Stimulated activated CD8-positive, alpha-beta memory T cell treated with anti-CD3 and anti-CD28 coated beads, Interleukin-12 subunit alpha, Interleukin-12 subunit beta, amount 100 ng/mL, for 4 hours (primary cell): ENCODE data around the gene AIFM2.
"Not testable (repeated sequence)": the region's sequence is repeated elsewhere in the genome, so short reads cannot be mapped to it uniquely, and the experiment has no call there.

Source experiments
- DNase-seq: peaks from one replicate; pipeline ENCODE4 v3.0.0-alpha.2; 2020; ENCODE audit warnings: low read depth

AIFM2 gene

DNA sequence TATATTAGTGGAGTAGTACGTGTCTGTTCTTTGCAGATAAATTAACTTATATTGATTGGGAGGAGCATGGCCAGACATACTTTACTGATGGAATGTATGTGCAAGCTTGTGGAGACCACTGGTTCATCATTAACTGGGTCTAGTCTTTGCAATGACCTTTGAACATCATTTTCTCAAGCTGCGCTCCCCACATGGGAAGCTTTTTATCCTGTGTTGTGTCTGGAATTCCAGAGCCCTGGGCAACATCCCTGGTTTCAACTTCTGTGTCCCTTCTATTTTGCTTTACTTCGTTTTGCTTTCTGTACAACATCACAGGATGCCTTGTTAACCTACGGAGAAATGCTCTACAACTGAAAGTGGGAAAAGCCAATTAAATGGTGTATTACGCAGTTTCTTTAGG, 41.7 kb downstream of the AIFM2 start:
- no peak for DNase-seq

DNA sequence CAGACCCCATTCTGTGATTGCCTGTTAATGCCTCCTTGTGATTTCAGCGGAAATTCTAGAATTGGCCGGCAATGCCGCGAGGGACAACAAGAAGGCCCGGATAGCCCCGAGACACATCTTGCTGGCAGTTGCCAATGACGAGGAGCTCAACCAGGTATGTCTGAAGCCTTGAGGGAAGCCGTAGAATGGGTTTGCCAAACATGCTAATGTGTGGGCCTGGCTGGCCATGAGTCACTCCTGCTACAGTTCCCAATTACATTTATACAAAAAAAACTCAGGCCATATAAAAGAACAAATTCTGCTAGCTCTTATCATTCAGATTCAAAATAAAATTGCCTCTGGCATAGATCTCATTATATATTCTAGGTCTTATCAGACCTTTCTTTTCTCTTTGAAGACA, 42.6 kb downstream of the AIFM2 start:
- no peak for DNase-seq

DNA sequence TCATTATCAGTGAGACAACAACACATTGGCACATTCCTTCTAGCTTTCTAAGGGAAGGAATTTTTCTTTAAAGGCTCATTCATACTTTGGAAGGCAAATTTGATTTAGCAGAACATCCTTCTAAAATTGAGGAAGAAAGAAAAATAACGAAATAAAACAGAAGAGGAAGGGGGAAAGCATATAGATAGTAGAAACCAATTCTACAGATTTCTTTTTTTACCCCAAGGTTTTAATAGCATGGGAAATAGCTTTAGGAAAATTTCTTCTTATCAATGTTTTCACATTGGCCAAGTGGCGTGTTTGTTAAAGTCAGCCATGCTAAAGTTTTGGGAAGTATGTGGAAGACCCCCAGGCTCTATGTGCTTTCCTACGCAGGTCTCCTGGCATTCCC, 44.3 kb downstream of the AIFM2 start:
- DNase-seq = no peak

DNA sequence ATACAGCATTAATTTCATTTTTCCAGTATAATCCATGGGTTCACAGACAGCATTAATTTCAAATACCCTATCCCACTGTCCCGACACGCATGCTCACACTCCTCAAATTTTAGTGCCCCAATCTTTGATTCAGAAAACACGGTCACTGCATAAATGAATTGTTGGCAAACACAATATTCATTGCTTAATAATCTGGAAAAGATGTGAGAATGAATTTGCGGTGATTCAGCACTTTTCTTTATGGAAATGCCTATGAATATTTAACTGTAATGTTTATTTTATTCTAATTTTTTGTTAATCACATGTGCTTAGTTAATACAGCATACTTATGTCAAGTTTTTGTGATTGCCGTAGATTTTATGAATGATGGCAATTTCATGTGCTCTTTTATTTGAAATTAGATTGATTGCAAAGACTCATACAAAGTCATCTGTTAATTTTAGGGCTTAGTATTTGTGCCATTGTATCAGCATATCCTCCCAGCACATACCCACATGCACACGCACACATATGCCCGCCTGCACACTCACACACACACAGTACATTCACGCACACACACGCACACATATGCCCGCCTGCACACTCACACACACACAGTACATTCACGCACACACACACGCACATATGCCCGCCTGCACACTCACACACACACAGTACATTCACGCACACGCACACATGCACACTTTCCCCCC, 44.9 kb downstream of the AIFM2 start:
- no peak for DNase-seq

DNA sequence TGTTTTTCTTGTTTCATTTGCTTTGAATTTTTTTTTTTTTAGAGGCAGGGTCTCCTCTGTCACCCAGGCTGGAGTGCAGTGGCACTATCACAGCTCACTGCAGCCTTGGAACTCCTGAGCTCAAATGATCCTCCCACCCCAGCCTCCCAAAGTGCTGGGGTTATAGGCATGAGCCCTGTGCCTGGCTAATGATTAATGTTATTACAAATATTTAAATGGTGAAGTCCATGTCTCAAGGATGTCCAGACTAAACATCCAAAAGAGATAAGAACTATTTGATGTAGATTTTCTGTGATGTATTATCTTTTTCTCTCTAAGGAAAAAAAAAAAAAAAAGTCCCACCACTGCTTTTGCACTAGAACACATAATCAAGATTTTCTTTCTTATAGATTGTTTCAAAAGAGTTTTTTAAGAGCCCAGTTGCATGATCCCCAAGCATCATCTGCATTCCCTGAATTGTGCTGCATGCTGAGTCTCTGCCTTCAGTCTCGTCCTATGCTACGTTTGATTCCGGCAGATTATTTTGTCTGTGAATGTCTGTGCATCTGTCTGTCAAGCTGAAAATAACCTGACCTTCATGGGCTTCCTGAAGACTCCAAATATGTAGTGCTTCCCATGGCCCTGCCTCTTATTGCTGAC, 46.5 kb downstream of the AIFM2 start:
- no peak for DNase-seq

DNA sequence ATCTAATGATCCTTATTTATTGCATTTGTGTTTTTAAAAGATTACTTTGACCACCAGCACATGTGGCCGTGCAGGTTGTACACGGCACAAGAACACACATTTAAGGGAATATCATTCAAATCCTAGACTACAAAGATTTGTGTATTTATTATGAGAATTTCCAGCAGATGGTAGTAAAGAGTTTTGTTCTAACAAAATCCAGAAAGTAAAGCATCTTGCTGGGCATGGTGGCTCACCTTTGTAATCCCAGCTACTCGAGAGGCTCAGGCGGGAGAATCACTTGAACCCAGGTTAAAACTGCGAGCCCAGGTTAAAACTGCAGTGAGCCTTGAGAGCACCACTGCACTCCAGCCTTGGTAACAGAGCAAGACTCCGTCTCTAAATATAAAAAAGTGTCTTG, 48.4 kb downstream of the AIFM2 start:
- DNase-seq = no peak

DNA sequence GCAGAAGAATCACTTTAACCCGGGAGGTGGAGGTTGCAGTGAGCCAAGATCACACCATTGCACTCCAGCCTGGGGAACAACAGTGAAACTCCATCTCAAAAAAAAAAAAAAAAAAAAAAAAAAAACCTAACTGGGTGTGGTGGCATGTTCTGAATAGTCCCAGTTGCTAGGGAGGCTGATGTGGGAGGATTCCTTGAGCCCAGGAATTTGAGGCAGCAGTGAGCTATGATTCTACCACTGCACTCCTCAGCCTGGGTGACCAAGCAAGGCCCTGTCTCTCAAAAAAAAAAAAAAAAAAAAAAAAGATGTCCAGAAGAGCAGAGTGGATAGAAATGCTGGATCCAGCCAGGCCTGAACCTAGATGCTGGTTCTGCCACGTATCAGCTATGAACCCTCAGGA, 51.8 kb downstream of the AIFM2 start:
- DNase-seq = not testable (repeated sequence)

DNA sequence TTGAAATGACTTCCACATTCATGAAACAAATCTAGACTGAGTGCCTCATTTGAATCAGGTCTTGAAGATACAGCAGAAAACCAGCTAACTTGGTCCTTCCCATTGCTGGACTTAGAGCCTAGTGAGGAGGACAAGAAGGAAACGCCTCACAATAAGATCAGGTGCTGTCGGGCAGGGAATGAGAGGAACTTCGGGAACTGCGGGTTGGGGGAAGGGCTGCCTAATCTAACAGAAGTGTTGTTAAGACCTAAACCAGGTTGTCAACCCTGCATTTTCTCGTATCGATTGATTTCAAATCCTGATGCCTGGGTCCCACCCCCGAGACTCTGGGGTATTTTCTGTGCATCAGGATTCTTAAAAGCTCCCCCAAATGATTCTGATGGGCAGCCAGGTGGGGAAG, 53.7 kb downstream of the AIFM2 start:
- DNase-seq = no peak

DNA sequence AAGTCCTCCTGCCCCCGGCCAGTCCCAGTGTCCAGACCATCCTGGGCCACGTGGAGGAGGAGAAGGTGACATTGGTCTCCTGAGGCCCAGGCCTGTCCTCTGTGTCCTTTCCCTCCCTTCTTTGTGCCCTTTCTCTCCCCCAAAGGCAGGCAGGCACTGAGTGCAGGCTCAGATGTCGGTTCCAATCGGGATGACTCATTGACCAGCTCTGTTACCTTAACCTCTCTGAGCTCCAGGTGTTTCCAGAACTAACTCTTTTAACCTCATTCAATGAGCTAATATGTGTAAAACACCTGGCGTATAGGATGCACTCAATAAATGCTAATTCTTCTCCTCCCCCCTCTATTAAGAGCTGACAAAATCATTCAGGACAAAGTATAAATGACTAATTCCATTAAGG, 54.3 kb downstream of the AIFM2 start:
- DNase-seq = no peak

DNA sequence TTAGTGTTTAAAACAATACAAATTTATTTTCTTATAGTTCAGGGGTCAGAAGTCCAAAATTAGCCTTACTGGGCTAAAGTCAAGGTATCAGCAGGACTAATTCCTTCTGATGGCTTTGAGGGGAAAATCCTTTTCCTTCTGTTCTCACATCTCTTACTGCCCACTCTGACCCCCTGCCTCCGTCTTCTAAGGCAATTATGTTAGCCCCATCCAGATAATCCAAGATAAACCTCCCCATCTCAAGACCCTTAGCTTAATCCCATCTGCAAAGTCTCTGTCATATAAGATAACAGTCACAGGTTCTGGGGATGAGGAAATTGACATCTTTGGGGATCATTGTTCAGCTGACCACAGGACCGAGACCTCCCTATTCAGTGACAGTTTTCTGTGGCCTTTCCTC, 57.7 kb downstream of the AIFM2 start:
- no peak for DNase-seq

DNA sequence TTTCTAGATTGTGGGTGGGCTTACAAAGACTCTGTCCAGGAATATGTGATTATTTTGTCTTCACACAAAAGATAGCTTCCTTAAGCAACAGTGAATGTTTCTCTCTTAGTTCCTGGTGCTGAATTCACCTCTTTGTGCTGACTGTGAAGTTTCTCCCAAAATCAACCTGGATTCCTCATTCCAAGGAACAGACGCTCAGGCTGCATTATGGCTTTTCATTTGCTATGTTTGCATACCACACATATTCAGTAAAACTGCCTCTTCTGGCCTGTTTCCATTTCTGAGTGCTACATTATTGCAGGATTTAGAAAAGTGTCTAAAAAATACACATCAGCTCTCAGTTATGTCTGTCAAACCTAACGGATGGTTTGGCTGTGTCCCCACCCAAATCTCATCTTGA, 58.5 kb downstream of the AIFM2 start:
- DNase-seq = no peak

DNA sequence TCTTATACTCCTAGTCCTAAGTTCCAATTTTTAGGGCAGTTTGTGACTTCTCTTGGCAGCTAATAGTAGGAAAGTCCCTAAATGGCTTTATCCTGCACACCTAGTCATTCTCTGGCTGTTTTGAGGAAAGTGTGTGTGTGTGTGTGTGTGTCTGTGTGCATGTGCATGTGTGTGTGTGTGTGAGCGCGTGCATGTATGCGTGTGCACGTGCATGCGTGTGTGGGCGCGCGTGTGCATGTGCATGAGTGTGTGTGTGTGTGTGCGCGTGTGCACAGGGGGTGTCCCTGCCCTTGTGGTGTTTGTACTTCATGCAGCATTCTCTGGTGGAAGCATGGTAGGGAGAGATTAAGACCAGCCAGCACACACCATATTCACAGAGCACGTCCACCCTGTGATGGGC, 61.8 kb downstream of the AIFM2 start:
- DNase-seq = no peak

DNA sequence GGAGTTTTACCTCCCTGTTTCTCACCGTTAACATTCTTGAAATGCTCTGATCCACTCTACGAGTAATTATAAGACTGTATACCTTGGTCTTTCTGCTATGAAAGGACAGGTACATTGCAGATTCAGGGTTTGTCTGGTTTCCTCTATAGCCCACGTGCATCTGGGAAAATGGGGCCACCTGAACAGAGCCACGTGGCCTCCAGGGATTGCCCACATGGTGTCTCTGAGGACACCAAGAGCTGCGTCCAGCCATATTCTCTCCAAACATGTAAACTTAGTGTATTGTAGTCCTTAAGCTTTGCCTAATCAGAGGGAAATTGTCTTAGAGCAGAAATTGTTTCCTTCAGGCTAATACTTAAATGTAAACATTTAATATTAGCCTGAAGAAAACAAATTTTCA, 63.3 kb downstream of the AIFM2 start:
- DNase-seq = no peak

DNA sequence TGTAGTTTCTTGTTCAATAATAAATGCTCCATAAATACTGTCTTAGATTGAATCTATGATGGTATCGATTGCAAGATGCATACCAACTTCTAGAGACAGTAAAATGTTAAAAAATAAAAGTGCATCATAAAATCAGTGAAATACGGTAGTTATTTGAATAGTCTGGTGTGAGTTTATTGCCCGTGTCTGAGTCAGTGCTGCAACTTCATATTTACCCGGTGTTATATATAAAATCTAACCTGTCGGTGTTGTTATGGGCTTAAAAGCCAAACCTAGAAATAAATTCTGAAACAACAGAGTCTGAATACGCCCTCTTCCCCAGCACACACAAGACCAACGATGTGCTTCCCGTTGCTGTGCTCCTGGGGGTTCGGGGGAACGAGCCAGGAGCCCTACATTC, 63.7 kb downstream of the AIFM2 start:
- DNase-seq = no peak

DNA sequence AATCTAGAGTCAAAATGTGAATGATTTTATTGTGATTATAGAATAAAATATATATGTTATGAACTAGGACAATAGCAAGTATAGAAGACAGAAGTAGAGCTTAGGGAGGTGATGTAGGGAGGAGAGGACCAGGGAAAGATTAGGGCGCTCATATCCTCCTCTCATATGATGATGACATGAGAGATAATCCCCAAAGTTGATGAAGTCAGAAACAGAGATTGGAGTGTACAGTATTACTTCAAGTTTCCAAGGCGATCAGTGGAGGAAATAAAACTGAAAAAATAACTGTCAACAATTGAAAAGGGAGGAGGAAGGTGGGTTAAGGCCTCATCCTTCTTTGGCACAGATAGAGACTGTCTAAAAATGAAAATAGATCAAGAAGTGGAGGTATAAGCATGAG, 65.0 kb downstream of the AIFM2 start:
- DNase-seq = no peak

DNA sequence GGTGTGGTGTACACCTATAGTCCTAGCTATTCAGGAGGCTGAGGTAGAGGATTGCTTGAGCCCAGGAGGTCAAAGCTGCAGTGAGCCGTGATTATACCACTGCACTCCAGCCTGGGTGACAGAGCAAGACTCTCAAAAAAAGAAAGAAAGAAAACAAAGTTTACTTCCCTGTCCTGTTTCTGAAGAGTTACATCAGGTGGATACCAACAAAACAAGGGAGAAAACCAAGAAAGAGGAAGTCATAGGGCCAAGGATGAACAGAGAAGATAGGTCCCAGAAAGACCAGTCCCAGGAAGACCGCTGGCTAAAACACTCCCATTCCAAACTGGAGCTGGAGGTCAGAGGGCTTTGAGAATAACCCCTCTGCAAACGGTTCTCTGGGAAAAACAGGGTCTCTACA, 66.4 kb downstream of the AIFM2 start:
- DNase-seq = no peak

DNA sequence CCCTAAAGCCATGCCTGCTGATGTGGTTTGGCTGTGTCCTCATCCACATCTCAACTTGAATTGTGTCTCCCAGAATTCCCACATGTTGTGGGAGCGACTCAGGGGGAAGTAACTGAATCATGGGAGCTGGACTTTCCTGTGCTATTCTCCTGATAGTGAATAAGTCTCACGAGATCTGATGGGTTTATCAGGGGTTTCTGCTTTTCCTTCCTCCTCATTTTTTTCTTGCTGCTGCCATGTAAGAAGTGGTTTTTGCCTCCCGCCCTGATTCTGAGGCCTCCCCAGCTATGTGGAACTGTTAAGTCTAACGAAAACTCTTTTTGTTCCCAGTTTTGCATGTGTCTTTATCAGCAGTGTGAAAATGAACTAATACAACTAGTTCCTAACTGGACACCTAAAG, 68.1 kb downstream of the AIFM2 start:
- no peak for DNase-seq

DNA sequence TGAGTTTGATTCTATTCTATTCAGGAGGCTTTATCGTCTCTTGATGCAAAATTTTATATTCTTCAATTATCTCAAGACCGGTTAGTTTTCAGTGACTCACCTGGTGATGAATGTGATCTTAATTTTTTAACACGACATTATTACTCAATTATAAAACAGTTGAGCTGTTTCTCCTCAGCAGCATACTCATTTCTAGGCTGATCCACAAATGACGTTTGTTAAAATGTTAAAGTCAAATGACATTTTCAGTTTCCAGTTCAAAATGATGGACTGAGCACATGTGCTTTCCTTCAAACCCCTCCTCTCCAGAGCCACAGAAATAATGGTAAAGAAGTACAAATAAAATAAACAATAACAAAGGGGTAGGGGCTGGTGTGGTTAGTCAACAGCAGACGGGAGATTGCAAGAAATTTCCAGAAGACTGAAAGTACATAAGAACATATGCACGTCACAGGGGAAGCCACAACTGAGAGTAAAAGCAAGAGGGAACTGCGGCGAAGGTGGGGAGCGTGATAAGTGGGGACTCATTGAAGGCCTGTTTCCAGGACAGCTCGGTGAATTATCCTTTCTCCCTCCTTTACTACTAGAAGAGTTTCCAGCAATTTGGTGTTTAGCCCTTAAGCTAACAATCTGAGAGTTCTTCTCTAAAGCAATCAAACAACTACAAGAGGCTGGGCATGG, 69.1 kb downstream of the AIFM2 start:
- DNase-seq = no peak
